ENCODE results near the gene BEND7. TPM values are rescaled to one million over a fixed set of nuclear protein-coding genes. Genes with fewer than 3 reads are reported as not detected.

Gene BEND7
- polyA plus RNA-seq, 1 donor (not counting 4 experiments of a cell fraction or from before 2014, with no cell fraction given): 4.4 TPM

- Histone ChIP-seq H3K4me3 (ENCODE audit: control insufficient read depth in 2 of 3, extremely low read depth in 1 of 3, insufficient read depth in 2 of 3, low read depth in 1 of 3, low read length in 3 of 3) (no peak overlapping the region), H3K27ac (ENCODE audit: control insufficient read depth, insufficient read depth, low read length) (no peak overlapping the region), H3K9ac (ENCODE audit: control insufficient read depth, extremely low read depth, insufficient read depth, low read length) (no peak overlapping the region), H2AFZ (ENCODE audit: control insufficient read depth, low read length) (no peak overlapping the region), H3K4me2 (ENCODE audit: control insufficient read depth, extremely low read depth, insufficient read depth, low read depth, low read length) (no peak overlapping the region), H3K27me3 (ENCODE audit: control insufficient read depth, extremely low read depth, insufficient read depth, low read length) (no peaks in the 10 kb centered on the region), H4K20me1 (ENCODE audit: control insufficient read depth, extremely low read depth, insufficient read depth, low read length) (no peaks in the 10 kb centered on the region), H3K36me3 (ENCODE audit: control insufficient read depth in 2 of 2, extremely low read depth in 1 of 2, insufficient read depth in 2 of 2, low read length in 2 of 2) (no peaks in the 10 kb centered on the region), H3K4me1 (ENCODE audit: control insufficient read depth, extremely low read depth, insufficient read depth, low read length) (no peaks in the 10 kb centered on the region), H3K9me3 (ENCODE audit: control insufficient read depth, low read depth, low read length) (no peaks in the 10 kb centered on the region), H3K9me1 (ENCODE audit: control insufficient read depth, extremely low read depth, insufficient read depth, low read length) (no peaks in the 10 kb centered on the region), H3K79me2 (ENCODE audit: control insufficient read depth, insufficient read depth, low read length) (no peaks in the 10 kb centered on the region)
- DNase-seq (ENCODE audit: low read depth, low spot score): no peak
- dilution Hi-C loops (cut with MboI; ENCODE audit: extremely low pct_ligation_motif_present, low sequenced_read_pairs): no loop called here
- TF ChIP-seq EZH2 (IDR thresholded peaks at IDR 0.05; ENCODE audit: low read length) (no peak), CTCF (optimal IDR thresholded peaks at IDR 0.05 in 1 of 3, IDR thresholded peaks at IDR 0.05 in 1 of 3, conservative IDR thresholded peaks at IDR 0.05 in 1 of 3; ENCODE audit: extremely low read depth in 1 of 3, insufficient read depth in 2 of 3, low read length in 3 of 3) (no peak)
- no peak for FAIRE-seq
Observed at GRCh38 chr10:13393640-13394039, 135.2 kb downstream of the BEND7 start.

GRCh38 chr10:13392701-13393100 lies 136.1 kb downstream of the BEND7 start:
- Histone ChIP-seq H3K9me3 (ENCODE audit: control insufficient read depth, low read depth, low read length) (no peaks in the 10 kb centered on the region), H3K79me2 (ENCODE audit: control insufficient read depth, insufficient read depth, low read length) (no peaks in the 10 kb centered on the region), H4K20me1 (ENCODE audit: control insufficient read depth, extremely low read depth, insufficient read depth, low read length) (no peaks in the 10 kb centered on the region), H3K27me3 (ENCODE audit: control insufficient read depth, extremely low read depth, insufficient read depth, low read length) (no peaks in the 10 kb centered on the region), H3K9me1 (ENCODE audit: control insufficient read depth, extremely low read depth, insufficient read depth, low read length) (no peaks in the 10 kb centered on the region), H3K4me2 (ENCODE audit: control insufficient read depth, extremely low read depth, insufficient read depth, low read depth, low read length) (no peak overlapping the region), H3K27ac (ENCODE audit: control insufficient read depth, insufficient read depth, low read length) (no peak overlapping the region), H3K4me1 (ENCODE audit: control insufficient read depth, extremely low read depth, insufficient read depth, low read length) (no peaks in the 10 kb centered on the region), H3K4me3 (ENCODE audit: control insufficient read depth in 2 of 3, extremely low read depth in 1 of 3, insufficient read depth in 2 of 3, low read depth in 1 of 3, low read length in 3 of 3) (no peak overlapping the region), H3K36me3 (ENCODE audit: control insufficient read depth in 2 of 2, extremely low read depth in 1 of 2, insufficient read depth in 2 of 2, low read length in 2 of 2) (no peaks in the 10 kb centered on the region), H2AFZ (ENCODE audit: control insufficient read depth, low read length) (no peak overlapping the region), H3K9ac (ENCODE audit: control insufficient read depth, extremely low read depth, insufficient read depth, low read length) (no peak overlapping the region)
- no peak for DNase-seq (ENCODE audit: low read depth, low spot score)
- dilution Hi-C loops (cut with MboI; ENCODE audit: extremely low pct_ligation_motif_present, low sequenced_read_pairs): no loop called here
- no peak for FAIRE-seq
- TF ChIP-seq EZH2 (IDR thresholded peaks at IDR 0.05; ENCODE audit: low read length): no peak
- no peak for TF ChIP-seq CTCF (optimal IDR thresholded peaks at IDR 0.05 in 1 of 3, IDR thresholded peaks at IDR 0.05 in 1 of 3, conservative IDR thresholded peaks at IDR 0.05 in 1 of 3; ENCODE audit: extremely low read depth in 1 of 3, insufficient read depth in 2 of 3, low read length in 3 of 3)

Small RNA genes within 50 kb of the gene (small RNA-seq; reads per million reads assigned to genes)
- gene RF00019 (ENCODE audit: insufficient read length in 3 of 3, low read depth in 3 of 3, low replicate concordance in 1 of 3): 0 reads per million in 3 experiments

Other genes with a start within 250 kb of the BEND7 start
- 10.9 to 11.5 TPM (median 10.9 TPM) in 3 replicates for gene PHYH, start 228.9 kb downstream of the BEND7 start, polyA plus RNA-seq
- 41.4 to 65.4 TPM (median 48.2 TPM) in 3 replicates for gene SEPHS1, start 180.7 kb downstream of the BEND7 start, polyA plus RNA-seq
- 12.6 to 28.0 TPM (median 18.8 TPM) in 3 replicates for gene PRPF18, start 58.0 kb upstream of the BEND7 start, polyA plus RNA-seq